SK-N-MC (cell line): ENCODE results near the gene SPEF1.

Experiments
- EZH2 ChIP-seq: fragments of 200-600 bp; sonication (generic); IDR thresholded peaks from one replicate; pipeline ENCODE4 v1.6.1; 2017; ENCODE audit warnings: antibody characterized with exemption
- FOXP2 ChIP-seq: optimal IDR thresholded peaks from 2 replicates; pipeline ENCODE3; 2011; ENCODE audit warnings: mild to moderate bottlenecking, moderate library complexity; ENCODE audit not compliant: insufficient read depth; ENCODE audit errors: extremely low read length, control extremely low read depth
- POLR2AphosphoS5 ChIP-seq: IDR thresholded peaks from 2 replicates; pipeline ENCODE4 v1.6.1; 2012; ENCODE audit warnings: mild to moderate bottlenecking, low read depth, low read length, borderline replicate concordance

DNA sequence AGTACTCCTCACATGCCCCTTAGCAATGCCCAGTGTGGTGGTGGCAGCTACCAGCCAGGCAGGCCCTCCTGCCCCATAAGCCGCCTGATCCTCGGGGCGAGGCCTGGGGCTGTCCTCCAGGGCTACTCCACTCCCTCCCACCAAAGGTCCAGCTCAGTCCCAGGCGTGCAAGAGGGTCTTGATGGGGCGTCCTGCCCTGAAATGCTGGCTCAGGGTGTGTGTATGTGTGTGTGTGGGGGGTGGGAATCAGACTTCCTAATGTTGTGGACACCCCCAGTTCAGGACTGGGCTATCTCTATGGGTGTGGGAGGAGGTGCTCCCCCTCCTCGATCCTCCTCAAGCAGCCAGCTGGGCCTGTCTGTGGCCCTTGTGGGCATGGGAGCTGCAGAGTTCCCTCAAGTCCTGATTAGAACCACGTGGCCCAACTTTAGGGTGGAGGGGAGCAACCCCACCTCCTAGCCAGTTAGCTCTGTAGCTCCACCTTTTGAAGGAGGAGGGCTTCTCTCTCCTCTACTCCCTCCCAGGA is 41.3 kb downstream of the SPEF1 start:
- TF ChIP-seq POLR2AphosphoS5 (no peak), EZH2 (no peak), FOXP2 (no peak)
